CD4-positive, alpha-beta T cell treated with Interleukin-15 for 1 hour (primary cell): ENCODE measurements around the gene THPO.
A peak's percentile ranks its signal among the peaks of the same experiment; 100 is the strongest.

Source experiments
- DNase-seq: peaks from one replicate; pipeline ENCODE4 v3.0.0-alpha.2; 2020

The THPO gene

GRCh38 chr3:184361932-184362667, 15.9 kb downstream of the THPO start:
- DNase-seq: peak; percentile 24

- DNase-seq: no peak
Observed at GRCh38 chr3:184361532-184361931, 16.5 kb downstream of the THPO start, which contains the start of the genes CLCN2 and POLR2H. TSS of gene CLCN2 (minus strand) at chr3:184361605. CDS start at chr3:184361479, 126 bp downstream. TSS of gene POLR2H (plus strand) at chr3:184361710. CDS start at chr3:184363493, 1,783 bp downstream.

GRCh38 chr3:184360929-184361531, 17.0 kb downstream of the THPO start:
- DNase-seq: no peak

- DNase-seq: no peak
Observed at GRCh38 chr3:184360070-184360928, 17.7 kb downstream of the THPO start.

GRCh38 chr3:184359610-184360009, 18.4 kb downstream of the THPO start:
- no peak for DNase-seq

- no peak for DNase-seq
Observed at GRCh38 chr3:184358921-184359350, 19.1 kb downstream of the THPO start.

GRCh38 chr3:184358124-184358767, 19.8 kb downstream of the THPO start:
- DNase-seq: no peak

GRCh38 chr3:184357248-184358123, 20.5 kb downstream of the THPO start:
- no peak for DNase-seq

- DNase-seq: no peak
Observed at GRCh38 chr3:184355261-184356040, 22.6 kb downstream of the THPO start.

GRCh38 chr3:184354754-184355153, 23.3 kb downstream of the THPO start:
- no peak for DNase-seq

GRCh38 chr3:184354121-184354728, 23.8 kb downstream of the THPO start:
- peak; percentile 52 for DNase-seq

- DNase-seq: no peak
Observed at GRCh38 chr3:184353546-184353941, 24.5 kb downstream of the THPO start.

- DNase-seq: no peak
Observed at GRCh38 chr3:184352897-184353545, 25.0 kb downstream of the THPO start.

GRCh38 chr3:184352149-184352785, 25.7 kb downstream of the THPO start:
- DNase-seq: no peak

- no peak for DNase-seq
Observed at GRCh38 chr3:184351511-184352148, 26.4 kb downstream of the THPO start.

- no peak for DNase-seq
Observed at GRCh38 chr3:184350618-184351017, 27.4 kb downstream of the THPO start.

- DNase-seq: no peak
Observed at GRCh38 chr3:184349563-184350470, 28.2 kb downstream of the THPO start.

- DNase-seq: no peak
Observed at GRCh38 chr3:184348057-184348382, 30.0 kb downstream of the THPO start.
